HepG2 (cell line): ENCODE data around the gene HES2. TPM values are rescaled to one million over a fixed set of nuclear protein-coding genes. Genes with fewer than 3 reads are reported as not detected.

Experiments used
- AGO1 ChIP-seq: fragments of 200-400 bp; formaldehyde crosslinking; IDR thresholded peaks from 2 replicates; pipeline ENCODE4 v1.6.1; 2017; ENCODE audit warnings: mild to moderate bottlenecking, low read depth, low read length, moderate library complexity; ENCODE audit not compliant: poor library complexity, severe bottlenecking
- CERS6 ChIP-seq: sonication (generic); formaldehyde crosslinking; IDR thresholded peaks from 2 replicates; pipeline ENCODE4 v1.5.0; 2020; ENCODE audit warnings: missing genetic modification reagents
- FOXO1 ChIP-seq: sonication (generic); formaldehyde crosslinking; IDR thresholded peaks from 2 replicates; pipeline ENCODE4 v1.4.0; 2020; ENCODE audit warnings: missing genetic modification reagents
- FOXO4 ChIP-seq: sonication (generic); formaldehyde crosslinking; conservative IDR thresholded peaks from 2 replicates; pipeline ENCODE4 v1.8.1; 2023; ENCODE audit warnings: missing genetic modification reagents
- GABPA ChIP-seq, 2 experiments: IDR thresholded peaks; 2 replicates each; pipeline ENCODE4 v1.6.1; 2011 to 2016; ENCODE audit warnings: low read depth in 2 of 2, low read length in 1 of 2, missing biosample characterization in 1 of 2, missing genetic modification characterization in 1 of 2
- HNF4A ChIP-seq: sonication (generic); formaldehyde crosslinking; IDR thresholded peaks from 2 replicates; pipeline ENCODE4 v1.4.0; 2020; ENCODE audit warnings: missing genetic modification reagents
- IRF1 ChIP-seq: sonication (generic); formaldehyde crosslinking; IDR thresholded peaks from 2 replicates; pipeline ENCODE4 v1.4.0; 2020; ENCODE audit warnings: low read depth, mild to moderate bottlenecking, missing genetic modification reagents
- KMT2A ChIP-seq: sonication (generic); formaldehyde crosslinking; IDR thresholded peaks from 2 replicates; pipeline ENCODE4 v1.4.0; 2020; ENCODE audit warnings: missing genetic modification reagents
- LCORL ChIP-seq, 2 experiments: fragments of 450-650 bp in 1 of 2; sonication (generic) in 1 of 2; formaldehyde crosslinking in 1 of 2; IDR thresholded peaks; 2 replicates each; pipeline versions ENCODE4 v1.5.0 to v1.6.1; 2017 to 2020; ENCODE audit warnings: antibody characterized with exemption in 1 of 2, missing genetic modification reagents in 1 of 2
- MBNL3 ChIP-seq: fragments of 250-450 bp; sonication (Bioruptor Pico); conservative IDR thresholded peaks from 2 replicates; pipeline ENCODE4 v1.8.0; 2022; ENCODE audit warnings: mild to moderate bottlenecking, inconsistent platforms
- MLLT10 ChIP-seq: sonication (generic); formaldehyde crosslinking; IDR thresholded peaks from 2 replicates; pipeline ENCODE4 v1.4.0; 2020; ENCODE audit warnings: missing genetic modification reagents
- MTA1 ChIP-seq: sonication (generic); formaldehyde crosslinking; IDR thresholded peaks from 2 replicates; pipeline ENCODE4 v1.4.0; 2020; ENCODE audit warnings: missing genetic modification reagents, mild to moderate bottlenecking, borderline replicate concordance
- PAX8 ChIP-seq: sonication (generic); formaldehyde crosslinking; IDR thresholded peaks from 2 replicates; pipeline ENCODE4 v1.8.0; 2022; ENCODE audit warnings: mild to moderate bottlenecking, missing genetic modification reagents, borderline replicate concordance
- PHF21A ChIP-seq: sonication (generic); formaldehyde crosslinking; IDR thresholded peaks from 2 replicates; pipeline ENCODE4 v1.5.0; 2020; ENCODE audit warnings: mild to moderate bottlenecking, missing genetic modification reagents
- POLR2AphosphoS5 ChIP-seq: IDR thresholded peaks from 2 replicates; pipeline ENCODE4 v1.6.1; 2012; ENCODE audit warnings: low read depth, low read length
- SCMH1 ChIP-seq: sonication (generic); formaldehyde crosslinking; IDR thresholded peaks from 2 replicates; pipeline ENCODE4 v1.9.0; 2021; ENCODE audit warnings: missing genetic modification reagents, mild to moderate bottlenecking, borderline replicate concordance
- SMARCE1 ChIP-seq: fragments of 450-650 bp; IDR thresholded peaks from 2 replicates; pipeline ENCODE4 v1.6.1; 2017; ENCODE audit warnings: borderline replicate concordance
- SNRNP70 ChIP-seq: fragments of 200-400 bp; formaldehyde crosslinking; IDR thresholded peaks from 2 replicates; pipeline ENCODE4 v1.6.1; 2017; ENCODE audit warnings: mild to moderate bottlenecking, low read depth, low read length, moderate library complexity
- ZFX ChIP-seq: sonication (generic); formaldehyde crosslinking; IDR thresholded peaks from 2 replicates; pipeline ENCODE4 v1.4.0; 2020; ENCODE audit warnings: mild to moderate bottlenecking, low read depth, missing genetic modification reagents, moderate library complexity
- ZNF20 ChIP-seq: sonication (generic); formaldehyde crosslinking; IDR thresholded peaks from 2 replicates; pipeline ENCODE4 v1.4.0; 2020; ENCODE audit warnings: mild to moderate bottlenecking, moderate library complexity, missing genetic modification reagents
- ZNF264 ChIP-seq: sonication (generic); formaldehyde crosslinking; IDR thresholded peaks from 2 replicates; pipeline ENCODE4 v1.4.0; 2020; ENCODE audit warnings: missing genetic modification reagents
- ZNF343 ChIP-seq: sonication (generic); formaldehyde crosslinking; IDR thresholded peaks from 2 replicates; pipeline ENCODE4 v1.4.0; 2020; ENCODE audit warnings: mild to moderate bottlenecking, missing genetic modification reagents
- ZNF550 ChIP-seq: sonication (generic); formaldehyde crosslinking; IDR thresholded peaks from 2 replicates; pipeline ENCODE4 v1.4.0; 2020; ENCODE audit warnings: mild to moderate bottlenecking, missing genetic modification reagents, borderline replicate concordance
- ZNF557 ChIP-seq: sonication (generic); formaldehyde crosslinking; IDR thresholded peaks from 2 replicates; pipeline ENCODE4 v1.4.0; 2020; ENCODE audit warnings: missing genetic modification reagents
- ZNF562 ChIP-seq: sonication (generic); formaldehyde crosslinking; IDR thresholded peaks from 2 replicates; pipeline ENCODE4 v1.8.0; 2022; ENCODE audit warnings: missing genetic modification reagents, borderline replicate concordance
- ZNF790 ChIP-seq: sonication (generic); formaldehyde crosslinking; IDR thresholded peaks from 2 replicates; pipeline ENCODE4 v1.8.0; 2022; ENCODE audit warnings: missing genetic modification reagents, mild to moderate bottlenecking, borderline replicate concordance
- polyA plus RNA-seq, 8 experiments: library from polyadenylated mRNA; depleted of rRNA in 3 of 8; stranded (reverse) in 7 of 8; unstranded in 1 of 8; fragments of >200 nt; fragmentation: Illumina TruSeq in 4 of 8; extraction: Trizol in 4 of 8; gene quantifications; 2 replicates each; pipeline versions ENCODE4 v1.2.1 to v1.2.3, GENCODE V29; 2011 to 2016; ENCODE audit warnings: low read depth in 4 of 8, missing spikeins in 1 of 8, mixed read lengths in 1 of 8; ENCODE audit not compliant: insufficient read depth in 1 of 8
- total RNA-seq, 5 experiments: library from RNA; depleted of rRNA; stranded (reverse); fragments of >200 nt; fragmentation: Illumina TruSeq; extraction: Trizol; gene quantifications; 2 replicates each; pipeline ENCODE4 v1.2.3, GENCODE V29; 2016; ENCODE audit warnings: low read depth in 1 of 5
- TF ChIP-seq, protein P1 (sequence below): sonication (generic); formaldehyde crosslinking; IDR thresholded peaks from 2 replicates; pipeline ENCODE4 v1.4.0; 2020; ENCODE audit warnings: mild to moderate bottlenecking, missing genetic modification reagents
- TF ChIP-seq, protein P2 (sequence below): sonication (generic); formaldehyde crosslinking; IDR thresholded peaks from 2 replicates; pipeline ENCODE4 v1.4.0; 2020; ENCODE audit warnings: missing genetic modification reagents

HES2 gene
- total and polyA plus RNA-seq, 2 of the 13 experiments (the other 11 are each of a cell fraction or from before 2014, with no cell fraction given): 0.11 to 0.17 TPM

- TF ChIP-seq, protein P1, sequence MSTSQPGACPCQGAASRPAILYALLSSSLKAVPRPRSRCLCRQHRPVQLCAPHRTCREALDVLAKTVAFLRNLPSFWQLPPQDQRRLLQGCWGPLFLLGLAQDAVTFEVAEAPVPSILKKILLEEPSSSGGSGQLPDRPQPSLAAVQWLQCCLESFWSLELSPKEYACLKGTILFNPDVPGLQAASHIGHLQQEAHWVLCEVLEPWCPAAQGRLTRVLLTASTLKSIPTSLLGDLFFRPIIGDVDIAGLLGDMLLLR (CRISPR knock-in tag): no peak
- TF ChIP-seq, protein P2, sequence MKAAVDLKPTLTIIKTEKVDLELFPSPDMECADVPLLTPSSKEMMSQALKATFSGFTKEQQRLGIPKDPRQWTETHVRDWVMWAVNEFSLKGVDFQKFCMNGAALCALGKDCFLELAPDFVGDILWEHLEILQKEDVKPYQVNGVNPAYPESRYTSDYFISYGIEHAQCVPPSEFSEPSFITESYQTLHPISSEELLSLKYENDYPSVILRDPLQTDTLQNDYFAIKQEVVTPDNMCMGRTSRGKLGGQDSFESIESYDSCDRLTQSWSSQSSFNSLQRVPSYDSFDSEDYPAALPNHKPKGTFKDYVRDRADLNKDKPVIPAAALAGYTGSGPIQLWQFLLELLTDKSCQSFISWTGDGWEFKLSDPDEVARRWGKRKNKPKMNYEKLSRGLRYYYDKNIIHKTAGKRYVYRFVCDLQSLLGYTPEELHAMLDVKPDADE (CRISPR knock-in tag): no peak
- TF ChIP-seq ZNF20 (CRISPR knock-in tag) (no peak), KMT2A (no peak), ZNF790 (CRISPR knock-in tag) (no peak), GABPA (IDR thresholded peaks at IDR 0.05; ENCODE audit: low read depth, low read length) (no peak), GABPA (CRISPR knock-in tag; IDR thresholded peaks at IDR 0.05; ENCODE audit: low read depth) (no peak), FOXO4 (CRISPR knock-in tag) (no peak), ZNF557 (CRISPR knock-in tag) (no peak), LCORL (IDR thresholded peaks at IDR 0.05) (no peak), LCORL (CRISPR knock-in tag; IDR thresholded peaks at IDR 0.05) (0 out of 2 replicates have a peak, but pooled peaks have one; percentile 25), SMARCE1 (no peak), IRF1 (no peak), MTA1 (no peak), MLLT10 (no peak), PAX8 (CRISPR knock-in tag) (no peak), ZNF264 (CRISPR knock-in tag) (no peak), POLR2AphosphoS5 (no peak), ZFX (no peak), CERS6 (no peak), MBNL3 (CRISPR knock-in tag) (no peak), AGO1 (no peak), ZNF550 (no peak), FOXO1 (CRISPR knock-in tag) (peak; percentile 3; the same call in 1 of the 2 replicates), HNF4A (CRISPR knock-in tag) (peak; percentile 34; the same call in 1 of the 2 replicates), SNRNP70 (no peak), ZNF343 (CRISPR knock-in tag) (no peak), ZNF562 (CRISPR knock-in tag) (no peak), SCMH1 (CRISPR knock-in tag) (no peak), PHF21A (CRISPR knock-in tag) (no peak)
These were observed 24.7 kb upstream of the HES2 start (continued) for GRCh38 chr1:6444377-6444776.
